Left hindlimb (tissue), 1 donor: Measurements from ENCODE around the gene STIM1.
"Not testable (repeated sequence)": the region's sequence is repeated elsewhere in the genome, so short reads cannot be mapped to it uniquely, and the experiment has no call there.

Experiments
- DNase-seq: peaks from one replicate; pipeline ENCODE4 v3.0.0-alpha.2; 2018

STIM1 gene

GRCh38 chr11:3888876-3889275, 33.4 kb downstream of the STIM1 start:
- DNase-seq = no peak

- DNase-seq = no peak
These were observed 34.5 kb downstream of the STIM1 start for GRCh38 chr11:3890014-3890413.

- DNase-seq = no peak
These were observed 35.3 kb downstream of the STIM1 start for GRCh38 chr11:3890806-3891205.

GRCh38 chr11:3891751-3892150, 36.3 kb downstream of the STIM1 start:
- no peak for DNase-seq

GRCh38 chr11:3892156-3892555, 36.7 kb downstream of the STIM1 start:
- DNase-seq = no peak

GRCh38 chr11:3893311-3893710, 37.8 kb downstream of the STIM1 start:
- DNase-seq = no peak

GRCh38 chr11:3894128-3894731, 38.8 kb downstream of the STIM1 start:
- peak; percentile 46 for DNase-seq

- DNase-seq = no peak
These were observed 41.2 kb downstream of the STIM1 start for GRCh38 chr11:3896644-3897043.

- DNase-seq = not testable (repeated sequence)
These were observed 44.8 kb downstream of the STIM1 start for GRCh38 chr11:3900230-3900629.

GRCh38 chr11:3901249-3902025, 46.0 kb downstream of the STIM1 start:
- no peak for DNase-seq

- DNase-seq = no peak
These were observed 47.0 kb downstream of the STIM1 start for GRCh38 chr11:3902441-3902840.

GRCh38 chr11:3903207-3903896, 47.9 kb downstream of the STIM1 start:
- DNase-seq = no peak

- no peak for DNase-seq
These were observed 48.8 kb downstream of the STIM1 start for GRCh38 chr11:3904228-3904627.

- no peak for DNase-seq
These were observed 49.9 kb downstream of the STIM1 start for GRCh38 chr11:3905080-3905953.

- no peak for DNase-seq
These were observed 50.7 kb downstream of the STIM1 start for GRCh38 chr11:3906166-3906565.

GRCh38 chr11:3907590-3907989, 52.1 kb downstream of the STIM1 start:
- no peak for DNase-seq

- DNase-seq = no peak
These were observed 54.4 kb downstream of the STIM1 start for GRCh38 chr11:3909901-3910300.

- DNase-seq = no peak
These were observed 56.5 kb downstream of the STIM1 start for GRCh38 chr11:3911908-3912505.

- DNase-seq = no peak
These were observed 58.5 kb downstream of the STIM1 start for GRCh38 chr11:3913921-3914320.

GRCh38 chr11:3914805-3915204, 59.3 kb downstream of the STIM1 start:
- no peak for DNase-seq

GRCh38 chr11:3916962-3917361, 61.5 kb downstream of the STIM1 start:
- DNase-seq = no peak

- DNase-seq = no peak
These were observed 64.8 kb downstream of the STIM1 start for GRCh38 chr11:3920148-3920852.
